H9 (cell line): ENCODE results near the gene HSD17B3. TPM values are rescaled to one million over a fixed set of nuclear protein-coding genes. Genes with fewer than 3 reads are reported as not detected.

Source experiments
- DNase-seq: peaks from one replicate; pipeline ENCODE4 v3.0.0-alpha.2; 2017
- H2AFZ ChIP-seq: one replicate; pipeline ENCODE4 v1.6.1; 2013; ENCODE audit warnings: mild to moderate bottlenecking, low read length, control low read depth, moderate library complexity
- H2AK5ac ChIP-seq: 2 replicates; pipeline ENCODE4 v1.6.1; 2013; ENCODE audit warnings: low read length, control low read depth, mixed read lengths; ENCODE audit not compliant: insufficient read length
- H2BK120ac ChIP-seq: one replicate; pipeline ENCODE4 v1.6.1; 2013; ENCODE audit warnings: low read depth, mild to moderate bottlenecking, low read length, control low read depth, inconsistent platforms; ENCODE audit not compliant: poor library complexity, severe bottlenecking
- H2BK12ac ChIP-seq: 2 replicates; pipeline ENCODE4 v1.6.1; 2013; ENCODE audit warnings: low read length, control low read depth, mixed read lengths, low read depth; ENCODE audit not compliant: insufficient read length
- H2BK15ac ChIP-seq: 2 replicates; pipeline ENCODE4 v1.6.1; 2013; ENCODE audit warnings: low read depth, low read length, control low read depth
- H2BK20ac ChIP-seq: one replicate; pipeline ENCODE4 v1.6.1; 2013; ENCODE audit warnings: low read depth, mild to moderate bottlenecking, low read length, control low read depth, inconsistent platforms; ENCODE audit not compliant: poor library complexity, severe bottlenecking
- H2BK5ac ChIP-seq: 2 replicates; pipeline ENCODE4 v1.6.1; 2013; ENCODE audit warnings: low read length, control low read depth, mixed read lengths; ENCODE audit not compliant: insufficient read length
- H3K14ac ChIP-seq: 2 replicates; pipeline ENCODE4 v1.6.1; 2013; ENCODE audit warnings: low read length, control low read depth; ENCODE audit not compliant: insufficient read depth
- H3K18ac ChIP-seq: 2 replicates; pipeline ENCODE4 v1.6.1; 2013; ENCODE audit warnings: low read depth, mild to moderate bottlenecking, mixed read lengths, low read length, control low read depth; ENCODE audit not compliant: insufficient read length
- H3K23ac ChIP-seq: 2 replicates; pipeline ENCODE4 v1.6.1; 2013; ENCODE audit warnings: low read length, control low read depth, mixed read lengths, low read depth; ENCODE audit not compliant: insufficient read length
- H3K23me2 ChIP-seq: 2 replicates; pipeline ENCODE4 v1.6.1; 2013; ENCODE audit warnings: low read depth, mild to moderate bottlenecking, mixed read lengths, low read length, control low read depth; ENCODE audit not compliant: insufficient read length, poor library complexity, severe bottlenecking
- H3K27ac ChIP-seq: 2 replicates; pipeline ENCODE4 v1.5.1; 2013; ENCODE audit warnings: low read length, control low read depth, mixed read lengths, low read depth; ENCODE audit not compliant: insufficient read length
- H3K27me3 ChIP-seq: 2 replicates; pipeline ENCODE4 v1.6.1; 2013; ENCODE audit warnings: low read length, control low read depth, inconsistent platforms; ENCODE audit not compliant: insufficient read depth
- H3K4ac ChIP-seq: 2 replicates; pipeline ENCODE4 v1.6.1; 2013; ENCODE audit warnings: low read depth, mild to moderate bottlenecking, control low read depth, inconsistent platforms, low read length, moderate library complexity
- H3K4me1 ChIP-seq: 2 replicates; pipeline ENCODE4 v1.6.1; 2013; ENCODE audit warnings: low read length, control low read depth, inconsistent platforms; ENCODE audit not compliant: insufficient read depth
- H3K4me2 ChIP-seq: 2 replicates; pipeline ENCODE4 v1.6.1; 2013; ENCODE audit warnings: low read length, control low read depth, mixed read lengths; ENCODE audit not compliant: insufficient read length, insufficient read depth
- H3K56ac ChIP-seq: 2 replicates; pipeline ENCODE4 v1.6.1; 2013; ENCODE audit warnings: low read depth, mild to moderate bottlenecking, mixed read lengths, low read length, control low read depth; ENCODE audit not compliant: insufficient read length
- H3K79me1 ChIP-seq: 2 replicates; pipeline ENCODE4 v1.6.1; 2013; ENCODE audit warnings: low read depth, mild to moderate bottlenecking, moderate library complexity, low read length, control low read depth, inconsistent platforms; ENCODE audit not compliant: insufficient read depth, poor library complexity, severe bottlenecking
- H3K79me2 ChIP-seq: 2 replicates; pipeline ENCODE4 v1.6.1; 2013; ENCODE audit warnings: low read length, control low read depth, inconsistent platforms; ENCODE audit not compliant: insufficient read depth
- H3K9ac ChIP-seq: 2 replicates; pipeline ENCODE4 v1.6.1; 2013; ENCODE audit warnings: low read length, control low read depth, mixed read lengths; ENCODE audit not compliant: insufficient read length; ENCODE audit errors: extremely low read depth
- H3K9me3 ChIP-seq: one replicate; pipeline ENCODE4 v1.6.1; 2013; ENCODE audit warnings: low read depth, low read length, inconsistent platforms; ENCODE audit not compliant: control insufficient read depth
- H3T11ph ChIP-seq: one replicate; pipeline ENCODE4 v1.6.1; 2013; ENCODE audit warnings: mild to moderate bottlenecking, low read length, control low read depth, inconsistent platforms
- H4K20me1 ChIP-seq: one replicate; pipeline ENCODE4 v1.6.1; 2013; ENCODE audit not compliant: control insufficient read depth, insufficient read length, insufficient read depth
- H4K5ac ChIP-seq: 2 replicates; pipeline ENCODE4 v1.6.1; 2013; ENCODE audit warnings: low read depth, mild to moderate bottlenecking, mixed read lengths, low read length, control low read depth; ENCODE audit not compliant: insufficient read length
- H4K8ac ChIP-seq: replicated peaks from 2 replicates; pipeline ENCODE4 v1.6.1; 2013; ENCODE audit warnings: low read length, control low read depth, mixed read lengths, low read depth; ENCODE audit not compliant: insufficient read length
- H4K91ac ChIP-seq: 2 replicates; pipeline ENCODE4 v1.6.1; 2013; ENCODE audit warnings: low read depth, mild to moderate bottlenecking, moderate library complexity, mixed read lengths, low read length, control low read depth; ENCODE audit not compliant: insufficient read length
- H3K27ac Mint-ChIP-seq, 3 experiments: 2 replicates in 2 of 3; 3 replicates in 1 of 3; pipeline ENCODE4 v1.8.0; 2020 to 2021; ENCODE audit warnings: mixed read lengths in 3 of 3, mild to moderate bottlenecking in 1 of 3, moderate library complexity in 1 of 3
- H3K27me3 Mint-ChIP-seq: 2 replicates; pipeline ENCODE4 v1.8.0; 2021; ENCODE audit warnings: low read depth, mild to moderate bottlenecking, moderate library complexity, mixed read lengths
- H3K36me3 Mint-ChIP-seq, 3 experiments: 2 replicates in 2 of 3; 3 replicates in 1 of 3; pipeline ENCODE4 v1.8.0; 2020 to 2021; ENCODE audit warnings: low read depth in 3 of 3, mixed read lengths in 3 of 3; ENCODE audit not compliant: insufficient read depth in 1 of 3
- H3K4me1 Mint-ChIP-seq, 2 experiments: 2 replicates each; pipeline ENCODE4 v1.8.0; 2020; ENCODE audit warnings: mixed read lengths in 2 of 2
- H3K4me3 Mint-ChIP-seq, 2 experiments: 2 replicates in 1 of 2; 3 replicates in 1 of 2; pipeline ENCODE4 v1.8.0; 2020 to 2021; ENCODE audit warnings: mild to moderate bottlenecking in 2 of 2, mixed read lengths in 2 of 2, moderate library complexity in 1 of 2
- H3K9me3 Mint-ChIP-seq, 2 experiments: 2 replicates in 1 of 2; 3 replicates in 1 of 2; pipeline ENCODE4 v1.8.0; 2020; ENCODE audit warnings: mild to moderate bottlenecking in 2 of 2, mixed read lengths in 2 of 2, moderate library complexity in 1 of 2
- CTCF ChIP-seq: fragments of 200-600 bp; sonication (generic); conservative IDR thresholded peaks from 3 replicates; pipeline ENCODE4 v1.8.0; 2021; ENCODE audit warnings: antibody characterized with exemption, mild to moderate bottlenecking
- WGBS: extraction: QIAGEN DNeasy Blood & Tissue Kit; methylation state at CpG from one replicate; pipeline ENCODE4 v1.1.7; 2013; ENCODE audit warnings: missing lambda C conversion rate, low lambda C conversion rate, mixed read lengths; ENCODE audit not compliant: insufficient read length; ENCODE audit errors: extremely low coverage; 5-methylcytosine and 5-hydroxymethylcytosine counted together
- total RNA-seq: library from RNA; stranded (reverse); gene quantifications from 2 replicates; pipeline ENCODE4 v1.2.1, GENCODE V29; 2021

HSD17B3 gene
- total RNA-seq, 1 experiment from 2014 or later, result not detected

DNA sequence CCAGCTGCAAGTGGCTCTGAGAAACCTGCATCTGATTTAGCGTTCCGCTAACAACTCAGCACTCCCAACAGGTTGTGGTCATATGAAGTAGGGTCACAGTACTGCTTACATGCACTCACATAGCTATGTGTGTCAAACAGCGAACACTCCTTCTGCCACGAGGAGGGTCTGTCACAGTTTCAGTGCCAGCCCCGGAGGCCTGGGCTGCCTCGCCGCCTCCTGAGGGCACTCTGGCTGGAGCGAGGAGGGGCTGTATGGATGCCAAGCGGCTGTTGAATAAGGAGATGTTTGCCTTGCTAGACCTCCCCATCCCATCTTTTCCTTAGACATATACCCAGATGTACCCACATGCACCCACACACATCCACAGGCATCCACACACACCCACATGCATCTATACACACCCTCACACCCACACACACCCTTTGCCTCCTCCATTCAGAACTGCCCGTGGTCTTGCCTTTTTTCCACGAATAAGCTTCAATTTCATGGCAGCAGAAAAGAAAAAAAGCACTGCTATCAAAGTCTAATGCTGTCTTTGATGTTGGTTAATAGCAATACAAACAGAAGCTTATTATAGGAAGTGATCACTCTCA lies 95.7 kb downstream of the HSD17B3 start:
- Histone ChIP-seq H3K56ac (no peak overlapping the region), H3K23me2 (no peaks in the 10 kb centered on the region), H3K4me2 (no peak overlapping the region), H3K27me3 (no peaks in the 10 kb centered on the region), H2AFZ (no peak overlapping the region), H3K79me1 (no peaks in the 10 kb centered on the region), H4K5ac (no peak overlapping the region), H2BK15ac (no peak overlapping the region), H2BK20ac (no peak overlapping the region), H3K27ac (no peak overlapping the region), H3K9me3 (no peaks in the 10 kb centered on the region), H2BK12ac (no peak overlapping the region), H2AK5ac (no peak overlapping the region), H4K8ac (no peak overlapping the region), H2BK5ac (no peak overlapping the region), H4K91ac (no peak overlapping the region), H3T11ph (no peak overlapping the region), H3K4ac (no peak overlapping the region), H4K20me1 (no peaks in the 10 kb centered on the region), H3K23ac (no peak overlapping the region), H3K79me2 (no peaks in the 10 kb centered on the region), H3K9ac (no peak overlapping the region), H3K4me1 (peaks cover 1% of the 10 kb centered on the region; the same call in 1 of the 2 replicates), H2BK120ac (no peak overlapping the region), H3K14ac (no peak overlapping the region), H3K18ac (no peak overlapping the region)
- no peak for DNase-seq
- H3K9me3 Mint-ChIP-seq, result peaks cover 4% of the 10 kb centered on the region in 2 experiments; a peak in 4 of 5 replicates
- peaks cover 3 to 6% of the 10 kb centered on the region in 2 experiments; a peak in 2 of 4 replicates for H3K4me1 Mint-ChIP-seq
- H3K4me3 Mint-ChIP-seq, result no peak overlapping the region
- WGBS, result no CpG with 5 or more reads among the region's 11 CpGs
- H3K27me3 Mint-ChIP-seq, result peaks cover 10% of the 10 kb centered on the region
- no peak for TF ChIP-seq CTCF
- H3K36me3 Mint-ChIP-seq, result peaks cover 0 to 4% (median 0%) of the 10 kb centered on the region in 3 experiments; a peak in 4 of 7 replicates
- H3K27ac Mint-ChIP-seq, result no peak overlapping the region
